GF-D8 (cell line): ENCODE results near the gene TAF1C.
A peak's percentile ranks its signal among the peaks of the same experiment; 100 is the strongest.
"Not testable (repeated sequence)": the region's sequence is repeated elsewhere in the genome, so short reads cannot be mapped to it uniquely, and the experiment has no call there.

Source experiments
- DNase-seq: peaks from one replicate; lab custom pipeline; 2025; lab: John Stamatoyannopoulos, UW

TAF1C gene

DNA sequence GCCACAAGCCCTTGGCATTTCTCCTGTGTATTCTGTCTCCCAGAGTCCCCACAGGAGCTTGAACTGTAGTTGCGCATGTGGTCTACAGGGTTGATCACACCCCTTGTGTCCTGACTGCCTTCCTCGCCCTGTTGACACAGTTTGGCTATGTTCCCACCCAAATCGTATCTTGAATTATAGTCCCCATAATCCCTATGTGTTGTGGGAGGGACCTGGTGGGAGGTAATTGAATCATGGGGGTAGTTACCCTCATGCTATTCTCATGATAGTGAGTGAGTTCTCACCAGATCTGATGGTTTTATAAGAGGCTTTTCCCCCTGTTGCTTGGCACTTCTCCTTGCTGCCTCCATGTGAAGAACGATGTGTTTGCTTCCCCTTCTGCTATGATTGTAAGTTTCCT is 25.3 kb upstream of the TAF1C start:
- DNase-seq, result no peak

GRCh38 chr16:84209989-84210388 is 23.1 kb upstream of the TAF1C start:
- no peak for DNase-seq

- no peak for DNase-seq
Measured at GRCh38 chr16:84207879-84208278, 21.0 kb upstream of the TAF1C start.

- no peak for DNase-seq
Measured at GRCh38 chr16:84207251-84207650, 20.4 kb upstream of the TAF1C start.

DNA sequence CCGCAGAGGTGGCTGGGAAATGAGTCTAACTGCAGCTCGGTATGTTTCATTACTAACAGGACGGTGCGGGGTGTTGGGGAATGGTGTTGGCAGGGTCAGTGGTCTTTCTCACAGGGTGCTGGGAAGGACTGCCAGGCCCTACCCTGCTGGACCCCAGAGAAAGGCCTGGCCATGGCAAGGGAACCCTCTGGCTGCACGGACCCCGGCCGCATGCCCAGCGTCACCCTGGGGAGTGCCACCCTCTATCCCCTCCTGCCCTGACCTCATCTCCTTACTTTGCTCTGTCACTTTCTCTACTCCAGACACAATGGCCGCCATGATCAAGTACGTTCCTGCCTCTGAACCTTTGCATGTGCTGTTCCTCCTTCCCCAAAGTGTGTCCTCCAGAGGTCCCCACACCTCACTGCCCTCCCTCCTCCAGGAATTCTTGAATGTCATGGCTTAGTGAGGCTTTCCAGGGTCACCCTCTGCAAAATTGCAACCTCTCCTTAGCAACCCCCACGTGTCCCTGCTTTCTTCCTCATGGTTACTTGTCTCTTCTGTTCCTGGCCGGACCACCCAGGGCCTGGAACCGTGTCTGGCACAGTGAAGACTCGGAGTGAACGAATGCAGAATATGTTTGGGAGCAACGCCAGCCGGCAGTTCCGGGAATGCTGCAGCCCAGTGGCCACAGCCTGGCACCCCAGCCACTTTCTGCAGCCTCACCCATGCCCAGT is 19.3 kb upstream of the TAF1C start:
- DNase-seq, result no peak

- not testable (repeated sequence) for DNase-seq
Measured at GRCh38 chr16:84205123-84205522, 18.3 kb upstream of the TAF1C start.

DNA sequence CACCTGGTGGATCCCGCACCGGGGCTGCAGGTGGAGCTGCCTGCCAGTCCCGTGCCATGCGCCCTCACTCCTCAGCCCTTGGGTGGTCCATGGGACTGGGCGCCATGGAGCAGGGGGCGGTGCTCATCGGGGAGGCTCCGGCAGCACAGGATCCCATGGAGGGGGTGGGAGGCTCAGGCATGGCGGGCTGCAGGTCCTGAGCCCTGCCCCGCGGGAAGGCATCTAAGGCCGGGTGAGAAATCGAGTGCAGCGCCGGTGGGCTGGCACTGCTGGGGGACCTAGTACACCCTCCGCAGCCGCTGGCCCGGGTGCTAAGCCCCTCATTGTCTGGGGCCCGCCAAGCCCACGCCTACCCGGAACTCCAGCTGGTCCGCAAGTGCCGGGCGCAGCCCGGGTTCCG is 17.7 kb upstream of the TAF1C start:
- not testable (repeated sequence) for DNase-seq

GRCh38 chr16:84199861-84200260 is 13.0 kb upstream of the TAF1C start:
- DNase-seq, result peak; percentile 83

DNA sequence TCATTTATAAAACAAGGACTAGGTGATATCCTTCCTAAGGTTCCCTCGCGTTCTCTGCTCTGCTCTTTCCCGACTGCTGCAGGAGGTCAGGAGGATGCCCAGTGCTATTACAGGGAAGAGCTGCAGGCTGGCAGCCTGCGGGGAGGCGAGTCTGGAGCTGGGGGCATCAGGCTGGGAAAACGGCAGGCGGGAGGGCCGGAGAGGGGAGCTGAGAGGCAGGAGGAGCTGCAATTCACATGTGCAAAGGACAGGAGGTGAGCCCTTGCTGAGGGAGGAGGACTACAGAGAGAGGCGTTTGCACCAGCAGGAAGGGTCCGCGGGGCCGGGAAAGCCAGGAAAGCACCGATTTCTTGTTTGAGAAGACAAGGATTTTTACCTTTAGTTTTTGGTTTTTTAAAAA is 12.2 kb upstream of the TAF1C start:
- no peak for DNase-seq

DNA sequence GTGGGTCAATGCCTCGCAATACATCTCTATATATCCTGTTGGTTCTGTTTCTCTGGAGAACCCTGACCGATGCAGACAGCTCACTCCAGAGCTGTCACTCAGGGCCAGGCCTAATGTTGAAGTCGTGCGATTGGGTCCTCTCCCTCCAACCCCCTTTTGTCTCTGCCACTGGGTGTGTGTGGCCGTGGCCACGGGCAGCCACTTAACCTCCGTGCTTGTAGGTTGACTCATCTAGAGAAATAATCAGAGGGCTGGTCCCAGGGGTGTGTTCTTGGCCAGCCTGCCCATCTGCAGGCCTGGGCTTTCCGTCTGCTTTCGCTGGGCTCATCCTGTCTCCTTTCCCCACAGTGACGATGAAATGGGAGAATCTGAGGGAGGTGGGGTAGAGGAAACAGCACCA is 11.5 kb upstream of the TAF1C start:
- DNase-seq, result no peak

- DNase-seq, result no peak
Measured at GRCh38 chr16:84197466-84198128, 10.7 kb upstream of the TAF1C start.

DNA sequence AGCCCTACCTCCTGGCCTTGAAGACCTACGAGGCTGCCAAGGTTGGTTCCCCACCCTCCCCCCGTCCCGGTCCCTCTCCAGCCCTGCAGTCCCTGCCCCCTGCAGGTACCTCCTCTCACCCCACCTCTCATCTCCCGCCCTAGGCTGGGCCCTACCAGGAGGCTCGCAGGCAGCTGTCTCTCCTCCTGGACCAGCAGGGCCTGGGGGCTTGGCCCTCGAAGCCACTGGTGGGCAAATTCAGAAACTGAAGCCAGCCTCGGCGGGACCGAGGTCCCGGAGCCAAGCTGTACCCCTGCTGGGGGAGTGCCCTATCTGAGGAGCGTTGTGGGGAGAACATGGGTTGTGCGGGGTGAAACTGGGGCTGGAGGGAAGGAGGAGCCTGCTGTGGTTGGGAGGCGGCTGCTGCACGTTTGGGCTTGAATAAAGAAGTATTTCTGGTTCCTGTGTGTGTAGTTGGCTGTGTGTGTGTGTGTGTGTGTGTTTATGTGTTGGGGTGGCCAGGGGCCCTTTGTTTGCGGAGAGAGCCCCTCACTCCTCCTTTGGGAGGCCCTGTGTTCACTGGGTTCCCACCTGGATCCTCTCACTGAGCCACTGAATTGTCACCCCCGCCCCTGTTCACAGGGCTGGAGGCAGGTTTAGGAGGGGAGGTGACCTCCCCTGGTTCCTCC is 10.0 kb upstream of the TAF1C start:
- no peak for DNase-seq

GRCh38 chr16:84196101-84196500 is 9.2 kb upstream of the TAF1C start:
- no peak for DNase-seq

GRCh38 chr16:84195201-84196093 is 8.6 kb upstream of the TAF1C start:
- DNase-seq, result no peak

DNA sequence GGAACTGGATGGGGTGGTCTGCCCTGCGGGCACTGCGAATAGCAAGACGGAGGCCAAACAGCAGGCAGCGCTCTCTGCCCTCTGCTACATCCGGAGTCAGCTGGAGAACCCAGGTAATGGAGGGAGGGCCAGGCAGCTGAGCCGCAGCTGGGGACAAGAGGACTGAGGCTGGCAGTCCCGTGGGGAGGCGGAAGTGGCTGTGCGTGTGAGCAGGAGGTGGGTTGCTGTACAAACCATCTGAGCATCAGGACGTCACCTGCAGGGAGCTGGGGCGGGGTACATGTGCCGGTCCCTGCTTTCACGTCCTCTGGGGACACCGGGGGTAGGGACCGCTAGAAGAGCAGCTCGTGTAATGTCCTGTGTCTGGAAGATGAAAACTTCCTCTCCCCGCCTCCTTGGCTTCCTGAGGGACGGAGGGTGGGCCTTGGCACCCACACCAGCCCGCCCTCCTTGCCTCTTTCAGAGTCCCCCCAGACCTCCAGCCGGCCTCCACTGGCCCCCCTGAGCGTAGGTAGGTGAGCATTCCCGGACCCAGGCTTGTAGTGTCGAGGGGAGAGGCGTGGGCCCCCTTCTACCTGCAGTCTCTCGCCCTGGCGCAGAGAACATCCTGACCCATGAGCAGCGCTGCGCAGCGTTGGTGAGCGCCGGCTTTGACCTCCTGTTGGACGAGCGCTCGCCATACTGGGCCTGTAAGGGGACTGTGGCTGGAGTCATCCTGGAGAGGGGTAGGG is 7.8 kb upstream of the TAF1C start:
- DNase-seq, result no peak

- DNase-seq, result no peak
Measured at GRCh38 chr16:84194018-84194417, 7.2 kb upstream of the TAF1C start.

DNA sequence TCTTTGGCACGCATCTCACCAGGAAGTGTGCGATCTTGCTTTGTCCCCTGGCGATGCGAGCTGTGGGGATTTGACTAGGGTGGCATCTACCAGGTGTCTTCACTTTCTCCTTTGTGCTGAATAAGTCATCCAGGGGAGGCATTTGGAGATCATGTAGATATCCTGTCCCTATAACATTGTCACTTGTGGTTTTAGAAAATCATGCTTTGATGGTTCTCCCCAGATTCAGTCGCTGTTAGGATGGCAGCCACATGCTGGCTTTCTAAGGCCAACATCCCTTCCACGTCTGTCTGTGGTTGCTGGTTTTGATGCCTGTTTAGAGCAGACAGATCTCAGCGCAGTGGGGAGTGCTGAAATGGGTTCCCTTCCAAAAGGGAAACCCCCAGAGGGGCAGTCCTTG is 6.6 kb upstream of the TAF1C start:
- DNase-seq, result no peak

- DNase-seq, result no peak
Measured at GRCh38 chr16:84191466-84191865, 4.6 kb upstream of the TAF1C start.

DNA sequence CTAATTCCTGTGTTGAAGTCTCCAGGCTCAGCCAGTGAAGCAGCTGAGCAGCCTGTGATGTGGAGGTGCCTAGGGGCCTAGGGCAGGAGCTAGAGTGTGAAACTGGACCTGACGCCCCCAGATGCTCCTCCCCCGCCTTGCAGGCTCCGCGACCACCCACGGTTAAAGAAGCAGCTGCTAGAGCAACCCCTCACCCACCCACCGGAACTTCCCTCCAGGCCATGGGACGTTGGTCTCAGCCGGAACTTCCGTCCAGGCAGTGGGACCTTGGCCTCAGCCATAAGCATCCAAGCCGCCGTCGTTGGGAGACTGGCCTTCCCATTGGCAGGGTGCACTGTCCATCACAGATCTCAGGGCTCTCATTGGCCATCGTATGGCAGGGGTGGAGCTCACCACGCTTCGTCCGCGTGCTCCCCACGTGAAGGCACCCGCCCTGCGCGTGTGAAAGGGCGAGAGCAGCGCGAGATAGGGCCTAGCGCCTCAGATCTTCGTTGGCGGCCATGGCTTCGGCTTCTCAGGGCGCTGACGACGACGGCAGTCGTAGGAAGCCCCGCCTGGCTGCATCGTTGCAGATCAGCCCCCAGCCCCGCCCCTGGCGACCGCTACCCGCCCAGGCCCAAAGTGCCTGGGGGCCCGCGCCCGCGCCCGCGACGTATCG is 4.0 kb upstream of the TAF1C start, which contains the start of gene ADAD2:
Gene ADAD2 (plus strand): TSS at position 427 of the 658 bp plus-strand sequence. CDS start 74 bp downstream, at position 501.
- DNase-seq, result no peak

GRCh38 chr16:84184775-84185174 is 2.1 kb downstream of the TAF1C start:
- DNase-seq, result no peak
